MCF 10A (cell line): ENCODE results near the gene TOMM40. TPM values are rescaled to one million over a fixed set of nuclear protein-coding genes. Genes with fewer than 3 reads are reported as not detected.
"Not testable (repeated sequence)": the region's sequence is repeated elsewhere in the genome, so short reads cannot be mapped to it uniquely, and the experiment has no call there.

Source experiments
- BruUV-seq: library from RNA; stranded (reverse); fragments of 400-500 nt; replicated peaks from 2 replicates; lab custom pipeline; 2021; lab: Mats Ljungman, UMichigan
- CTCF ChIA-PET: fragments of 300-600 bp; sonication (Branson Sonifier 250); formaldehyde crosslinking; extraction: SDS; loops from one replicate; lab custom pipeline; 2021; ENCODE audit warnings: antibody characterized with exemption, inconsistent platforms; lab: Yijun Ruan, JAX
- POLR2A ChIA-PET: fragments of 300-600, 350-650 bp; sonication (Branson Sonifier 250); formaldehyde crosslinking; extraction: SDS; loops from one replicate; lab custom pipeline; 2020; ENCODE audit warnings: antibody characterized with exemption, inconsistent platforms; lab: Yijun Ruan, JAX
- DNase-seq: peaks from one replicate; pipeline ENCODE4 v3.0.0-alpha.2; 2018; ENCODE audit not compliant: unreplicated experiment
- H3K27ac Mint-ChIP-seq: one replicate; pipeline ENCODE4 v1.8.0; 2022; ENCODE audit warnings: mild to moderate bottlenecking, low read depth, mixed read lengths; ENCODE audit not compliant: unreplicated experiment
- H3K27me3 Mint-ChIP-seq: one replicate; pipeline ENCODE4 v1.8.0; 2022; ENCODE audit warnings: mixed read lengths; ENCODE audit not compliant: insufficient read depth, unreplicated experiment
- H3K36me3 Mint-ChIP-seq: one replicate; pipeline ENCODE4 v1.8.0; 2022; ENCODE audit warnings: mild to moderate bottlenecking, moderate library complexity, mixed read lengths; ENCODE audit not compliant: insufficient read depth, unreplicated experiment
- H3K4me1 Mint-ChIP-seq: one replicate; pipeline ENCODE4 v1.8.0; 2022; ENCODE audit warnings: mixed read lengths; ENCODE audit not compliant: insufficient read depth, unreplicated experiment
- H3K4me3 Mint-ChIP-seq: one replicate; pipeline ENCODE4 v1.8.0; 2022; ENCODE audit warnings: mild to moderate bottlenecking, moderate library complexity, mixed read lengths; ENCODE audit not compliant: unreplicated experiment
- H3K9me3 Mint-ChIP-seq: one replicate; pipeline ENCODE4 v1.8.0; 2022; ENCODE audit warnings: mixed read lengths; ENCODE audit not compliant: unreplicated experiment
- intact Hi-C: fragments of 100-400 bp; cut with micrococcal nuclease; formaldehyde crosslinking; loops from 2 replicates; pipeline ENCODE4 v1.14.1; 2022
- total RNA-seq: library from RNA; stranded (reverse); gene quantifications from 2 replicates; pipeline ENCODE4 v1.2.3, GENCODE V29; 2022
- TF ChIP-seq, protein P1 (sequence below): fragments of 200-600 bp; IDR thresholded peaks from one replicate; pipeline ENCODE4 v1.8.0; 2022; ENCODE audit warnings: antibody characterized with exemption, mild to moderate bottlenecking; ENCODE audit not compliant: unreplicated experiment

Gene TOMM40
- total RNA-seq, 1 experiment from 2014 or later, result 114 TPM

DNA sequence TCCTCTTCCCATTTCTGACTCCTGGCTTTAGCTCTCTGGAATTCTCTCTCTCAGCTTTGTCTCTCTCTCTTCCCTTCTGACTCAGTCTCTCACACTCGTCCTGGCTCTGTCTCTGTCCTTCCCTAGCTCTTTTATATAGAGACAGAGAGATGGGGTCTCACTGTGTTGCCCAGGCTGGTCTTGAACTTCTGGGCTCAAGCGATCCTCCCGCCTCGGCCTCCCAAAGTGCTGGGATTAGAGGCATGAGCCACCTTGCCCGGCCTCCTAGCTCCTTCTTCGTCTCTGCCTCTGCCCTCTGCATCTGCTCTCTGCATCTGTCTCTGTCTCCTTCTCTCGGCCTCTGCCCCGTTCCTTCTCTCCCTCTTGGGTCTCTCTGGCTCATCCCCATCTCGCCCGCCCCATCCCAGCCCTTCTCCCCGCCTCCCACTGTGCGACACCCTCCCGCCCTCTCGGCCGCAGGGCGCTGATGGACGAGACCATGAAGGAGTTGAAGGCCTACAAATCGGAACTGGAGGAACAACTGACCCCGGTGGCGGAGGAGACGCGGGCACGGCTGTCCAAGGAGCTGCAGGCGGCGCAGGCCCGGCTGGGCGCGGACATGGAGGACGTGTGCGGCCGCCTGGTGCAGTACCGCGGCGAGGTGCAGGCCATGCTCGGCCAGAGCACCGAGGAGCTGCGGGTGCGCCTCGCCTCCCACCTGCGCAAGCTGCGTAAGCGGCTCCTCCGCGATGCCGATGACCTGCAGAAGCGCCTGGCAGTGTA, 17.2 kb downstream of the TOMM40 start:
- TF ChIP-seq, protein P1, sequence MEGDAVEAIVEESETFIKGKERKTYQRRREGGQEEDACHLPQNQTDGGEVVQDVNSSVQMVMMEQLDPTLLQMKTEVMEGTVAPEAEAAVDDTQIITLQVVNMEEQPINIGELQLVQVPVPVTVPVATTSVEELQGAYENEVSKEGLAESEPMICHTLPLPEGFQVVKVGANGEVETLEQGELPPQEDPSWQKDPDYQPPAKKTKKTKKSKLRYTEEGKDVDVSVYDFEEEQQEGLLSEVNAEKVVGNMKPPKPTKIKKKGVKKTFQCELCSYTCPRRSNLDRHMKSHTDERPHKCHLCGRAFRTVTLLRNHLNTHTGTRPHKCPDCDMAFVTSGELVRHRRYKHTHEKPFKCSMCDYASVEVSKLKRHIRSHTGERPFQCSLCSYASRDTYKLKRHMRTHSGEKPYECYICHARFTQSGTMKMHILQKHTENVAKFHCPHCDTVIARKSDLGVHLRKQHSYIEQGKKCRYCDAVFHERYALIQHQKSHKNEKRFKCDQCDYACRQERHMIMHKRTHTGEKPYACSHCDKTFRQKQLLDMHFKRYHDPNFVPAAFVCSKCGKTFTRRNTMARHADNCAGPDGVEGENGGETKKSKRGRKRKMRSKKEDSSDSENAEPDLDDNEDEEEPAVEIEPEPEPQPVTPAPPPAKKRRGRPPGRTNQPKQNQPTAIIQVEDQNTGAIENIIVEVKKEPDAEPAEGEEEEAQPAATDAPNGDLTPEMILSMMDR, result no peak
- peaks cover 10% of the 10 kb centered on the region for H3K27me3 Mint-ChIP-seq
- no peak overlapping the region for H3K27ac Mint-ChIP-seq
- ChIA-PET POLR2A (interaction anchor here (0.9 to 1.1 kb wide), 2 partner anchors 18 to 46 kb away, joined by 3 read pairs; partner anchors contain the start of genes CLPTM1 and TOMM40), CTCF (interaction anchor here (0.5 to 1.5 kb wide), 7 partner anchors 9 to 459 kb away, joined by 3 to 5 read pairs (median 3); no protein-coding TSS in a partner anchor)
- no peaks in the 10 kb centered on the region for H3K9me3 Mint-ChIP-seq
- no peak for DNase-seq
- H3K36me3 Mint-ChIP-seq, result peaks cover 11% of the 10 kb centered on the region
- BruUV-seq, result no TSS peak
- intact Hi-C loops, result no loop called here
- no peak overlapping the region for H3K4me3 Mint-ChIP-seq
- H3K4me1 Mint-ChIP-seq, result peaks cover 22% of the 10 kb centered on the region

DNA sequence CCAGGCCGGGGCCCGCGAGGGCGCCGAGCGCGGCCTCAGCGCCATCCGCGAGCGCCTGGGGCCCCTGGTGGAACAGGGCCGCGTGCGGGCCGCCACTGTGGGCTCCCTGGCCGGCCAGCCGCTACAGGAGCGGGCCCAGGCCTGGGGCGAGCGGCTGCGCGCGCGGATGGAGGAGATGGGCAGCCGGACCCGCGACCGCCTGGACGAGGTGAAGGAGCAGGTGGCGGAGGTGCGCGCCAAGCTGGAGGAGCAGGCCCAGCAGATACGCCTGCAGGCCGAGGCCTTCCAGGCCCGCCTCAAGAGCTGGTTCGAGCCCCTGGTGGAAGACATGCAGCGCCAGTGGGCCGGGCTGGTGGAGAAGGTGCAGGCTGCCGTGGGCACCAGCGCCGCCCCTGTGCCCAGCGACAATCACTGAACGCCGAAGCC, 17.8 kb downstream of the TOMM40 start:
- peaks cover 10% of the 10 kb centered on the region for H3K27me3 Mint-ChIP-seq
- no peak overlapping the region for H3K4me3 Mint-ChIP-seq
- peaks cover 22% of the 10 kb centered on the region for H3K4me1 Mint-ChIP-seq
- intact Hi-C loops, result no loop called here
- no peak overlapping the region for H3K27ac Mint-ChIP-seq
- BruUV-seq, result no TSS peak
- CTCF ChIA-PET, result interaction anchor here (0.5 to 1.5 kb wide), 4 partner anchors 42 to 459 kb away, joined by 3 to 5 read pairs (median 4); no protein-coding TSS in a partner anchor
- no peak for DNase-seq
- H3K36me3 Mint-ChIP-seq, result peaks cover 6% of the 10 kb centered on the region
- TF ChIP-seq, protein P1, result no peak
- no peaks in the 10 kb centered on the region for H3K9me3 Mint-ChIP-seq
- POLR2A ChIA-PET, result no interaction called here

DNA sequence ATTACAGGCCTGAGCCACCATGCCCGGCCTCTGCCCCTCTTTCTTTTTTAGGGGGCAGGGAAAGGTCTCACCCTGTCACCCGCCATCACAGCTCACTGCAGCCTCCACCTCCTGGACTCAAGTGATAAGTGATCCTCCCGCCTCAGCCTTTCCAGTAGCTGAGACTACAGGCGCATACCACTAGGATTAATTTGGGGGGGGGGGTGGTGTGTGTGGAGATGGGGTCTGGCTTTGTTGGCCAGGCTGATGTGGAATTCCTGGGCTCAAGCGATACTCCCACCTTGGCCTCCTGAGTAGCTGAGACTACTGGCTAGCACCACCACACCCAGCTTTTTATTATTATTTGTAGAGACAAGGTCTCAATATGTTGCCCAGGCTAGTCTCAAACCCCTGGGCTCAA, 18.7 kb downstream of the TOMM40 start:
- Mint-ChIP-seq H3K9me3 (no peaks in the 10 kb centered on the region), H3K4me1 (peaks cover 29% of the 10 kb centered on the region), H3K36me3 (peaks cover 6% of the 10 kb centered on the region), H3K4me3 (no peak overlapping the region), H3K27me3 (peaks cover 10% of the 10 kb centered on the region), H3K27ac (no peak overlapping the region)
- DNase-seq, result no peak
- CTCF ChIA-PET, result interaction anchor here (0.6 to 3.9 kb wide), 3 partner anchors 27 to 111 kb away, joined by 3 to 46 read pairs (median 4); no protein-coding TSS in a partner anchor
- intact Hi-C loops, result loop anchor here (2.0 kb wide), 1 partner anchor 41 kb away; no protein-coding TSS in a partner anchor
- POLR2A ChIA-PET, result interaction anchor here (0.8 to 2.8 kb wide), 2 partner anchors 42 to 45 kb away, joined by 4 to 12 read pairs; partner anchors contain the start of gene CLPTM1
- BruUV-seq, result no TSS peak
- TF ChIP-seq, protein P1, result no peak

DNA sequence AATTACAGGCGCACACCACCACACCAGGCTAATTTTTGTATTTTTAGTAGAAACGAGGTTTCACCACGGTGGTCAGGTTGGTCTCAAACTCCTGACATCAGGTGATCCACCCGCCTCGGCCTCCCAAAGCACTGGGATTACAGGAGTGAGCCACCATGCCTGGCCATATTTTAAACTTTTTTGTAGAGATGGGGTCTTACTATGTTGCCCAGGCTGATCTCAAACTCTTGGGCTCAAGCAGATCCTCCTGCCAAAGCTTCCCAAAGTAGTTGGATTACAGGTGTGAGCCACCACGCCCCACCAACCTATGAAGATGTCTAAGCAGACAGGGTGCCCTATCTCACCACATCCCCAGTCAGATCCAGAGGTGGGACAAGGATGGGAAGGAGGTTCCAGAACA, 20.8 kb downstream of the TOMM40 start:
- H3K4me3 Mint-ChIP-seq, result not testable (repeated sequence)
- POLR2A ChIA-PET, result interaction anchor here (1.0 to 2.8 kb wide), 4 partner anchors 9 to 187 kb away, joined by 3 to 12 read pairs (median 4); partner anchors contain the start of gene CLPTM1

More for the DNA sequence above, 20.8 kb downstream of the TOMM40 start:
- DNase-seq, H3K27ac Mint-ChIP-seq, BruUV-seq, H3K36me3 Mint-ChIP-seq, H3K9me3 Mint-ChIP-seq, H3K27me3 Mint-ChIP-seq: not testable (repeated sequence)
- intact Hi-C loops, result loop anchor here (2.0 kb wide), 1 partner anchor 39 kb away; no protein-coding TSS in a partner anchor
- CTCF ChIA-PET, result interaction anchor here (0.7 to 3.9 kb wide), 4 partner anchors 8 to 43 kb away, joined by 4 to 46 read pairs (median 4); no protein-coding TSS in a partner anchor
- H3K4me1 Mint-ChIP-seq, result peaks cover 25% of the 10 kb centered on the region
